ENCODE measurements around the gene MYH10.
A peak's percentile ranks its signal among the peaks of the same experiment; 100 is the strongest.

MYH10 gene

DNA sequence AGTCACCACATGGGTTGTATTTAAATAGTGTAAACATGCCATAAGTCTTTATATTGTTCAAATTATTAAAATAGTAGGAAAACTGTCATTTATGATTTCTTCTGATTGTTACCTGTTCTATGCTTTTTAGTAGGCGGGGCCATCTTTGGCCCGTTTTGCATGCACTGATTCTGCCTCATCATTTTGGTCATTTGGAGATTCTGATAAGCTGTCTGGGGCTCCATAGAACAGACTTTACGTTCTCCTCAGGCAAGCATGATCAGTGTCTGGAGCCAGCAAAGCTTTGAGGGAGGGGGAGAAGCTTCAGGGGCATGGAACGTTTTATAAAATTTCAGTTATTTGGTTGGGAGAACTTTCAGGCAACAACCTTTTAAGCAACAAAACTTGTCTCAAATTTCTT lies 186.0 kb downstream of the MYH10 start:
- DNase-seq (no peak), ATAC-seq (no peak)

DNA sequence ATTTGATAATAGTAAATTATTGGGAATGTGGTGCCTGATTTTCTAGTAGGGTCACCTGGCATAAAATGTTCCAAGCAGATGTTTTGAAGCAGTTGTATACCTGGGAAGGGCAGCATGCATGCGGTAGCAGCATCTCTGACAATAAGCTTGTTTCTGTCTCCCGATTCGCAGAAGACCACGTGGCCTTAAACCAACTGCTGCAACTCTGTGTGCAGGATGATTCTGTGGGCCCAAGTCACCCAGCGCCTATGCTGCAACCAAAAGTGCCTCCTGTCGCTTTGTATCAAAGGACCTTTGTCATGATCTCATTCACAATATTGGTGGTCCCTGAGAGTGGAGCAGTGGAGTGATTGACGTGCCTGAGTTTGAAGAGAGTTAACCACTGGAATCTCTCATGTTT lies 186.8 kb downstream of the MYH10 start:
- ATAC-seq = no peak
- DNase-seq = no peak

DNA sequence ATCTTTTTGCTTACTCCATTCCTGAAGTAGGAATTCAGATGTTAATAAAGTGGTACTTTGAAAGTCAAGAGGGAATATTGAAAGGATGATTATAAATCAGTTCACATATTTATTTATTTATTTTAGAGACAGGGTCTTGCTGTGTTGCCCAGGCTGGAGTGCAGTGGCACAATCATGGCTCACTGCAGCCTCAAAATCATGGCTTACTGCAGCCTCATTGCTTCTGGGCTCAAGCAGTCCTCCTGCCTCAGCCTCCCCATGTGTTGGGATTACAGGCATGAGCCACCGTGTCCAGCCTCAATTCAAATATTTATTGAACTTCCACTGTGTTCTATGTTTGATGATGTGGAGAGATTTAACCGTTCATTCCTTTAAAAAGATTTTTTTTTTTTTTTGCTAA lies 188.2 kb downstream of the MYH10 start:
- ATAC-seq = no peak
- DNase-seq = no peak

DNA sequence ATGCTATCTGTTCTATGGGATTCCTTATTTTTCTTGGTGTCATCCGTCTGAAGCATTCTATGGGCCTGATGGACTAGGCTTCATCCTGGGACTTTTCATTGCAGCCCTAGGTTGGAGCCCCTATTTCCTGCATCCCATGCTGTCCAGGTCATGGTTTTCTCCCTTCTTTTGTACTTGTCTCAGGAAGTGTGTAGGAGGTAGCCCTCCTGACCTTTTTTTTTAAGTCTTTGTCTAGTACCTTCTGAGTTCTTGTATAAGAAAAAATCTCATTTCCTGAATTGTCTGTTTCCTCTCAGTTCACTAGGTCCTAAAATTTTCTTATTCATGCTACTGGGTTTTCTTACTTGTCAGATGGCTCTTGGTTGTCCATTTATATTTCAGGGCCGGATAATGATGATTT lies 188.8 kb downstream of the MYH10 start:
- ATAC-seq = no peak
- no peak for DNase-seq

DNA sequence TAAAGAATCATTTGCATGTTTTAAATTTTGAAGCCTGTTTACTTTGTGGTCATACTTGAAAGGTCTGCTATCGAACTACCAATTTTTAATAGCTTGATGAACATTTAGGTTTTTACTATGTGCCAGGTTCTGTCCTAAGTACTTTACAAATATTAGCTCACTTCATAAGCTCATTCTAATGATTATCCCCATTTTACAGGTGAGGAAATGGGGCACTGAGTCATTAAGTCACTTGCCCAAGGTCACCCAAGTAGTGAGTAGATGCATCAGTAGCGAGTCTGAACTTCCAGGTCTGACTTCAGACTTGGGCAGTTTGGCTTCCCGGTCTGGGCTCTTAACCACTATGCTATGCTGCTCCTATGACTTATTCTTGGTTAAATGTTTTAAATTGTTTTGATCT lies 190.8 kb downstream of the MYH10 start:
- no peak for ATAC-seq
- DNase-seq = no peak

DNA sequence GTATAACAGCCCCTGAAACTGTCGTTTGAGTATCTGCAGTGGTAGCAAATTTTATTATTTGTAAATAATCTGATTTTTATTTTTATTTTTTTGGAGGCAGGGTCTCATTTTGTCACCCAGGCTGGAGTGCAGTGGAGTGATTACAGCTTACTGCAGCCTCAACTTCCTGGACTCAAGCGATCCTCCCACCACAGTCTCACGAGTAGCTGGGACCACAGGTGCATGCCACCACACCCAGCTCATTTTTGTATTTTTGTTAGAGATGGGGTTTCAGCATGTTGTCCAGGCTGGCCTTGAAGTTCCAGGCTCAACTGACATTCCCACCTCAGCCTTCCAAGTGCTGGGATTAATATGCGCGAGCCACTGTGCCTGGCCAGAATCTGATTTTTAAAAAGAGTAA lies 192.1 kb downstream of the MYH10 start:
- DNase-seq (no peak), ATAC-seq (no peak)

DNA sequence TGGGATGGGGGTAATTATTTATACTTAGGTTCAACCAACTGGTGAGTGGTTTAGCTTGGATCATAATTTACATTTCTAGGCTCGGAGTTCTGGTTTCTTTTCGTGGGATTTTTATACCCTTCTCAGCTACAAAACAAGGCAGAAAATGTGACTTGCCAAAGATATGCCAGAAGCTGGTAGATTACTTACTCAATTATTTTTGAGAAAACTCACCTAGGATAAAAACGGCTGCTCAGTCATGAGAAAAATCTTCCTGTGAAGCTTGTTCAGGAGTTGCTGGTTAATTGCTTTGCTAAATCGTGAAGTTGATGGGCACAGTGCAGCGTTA lies 193.7 kb downstream of the MYH10 start:
- ATAC-seq (no peak), DNase-seq (no peak)

DNA sequence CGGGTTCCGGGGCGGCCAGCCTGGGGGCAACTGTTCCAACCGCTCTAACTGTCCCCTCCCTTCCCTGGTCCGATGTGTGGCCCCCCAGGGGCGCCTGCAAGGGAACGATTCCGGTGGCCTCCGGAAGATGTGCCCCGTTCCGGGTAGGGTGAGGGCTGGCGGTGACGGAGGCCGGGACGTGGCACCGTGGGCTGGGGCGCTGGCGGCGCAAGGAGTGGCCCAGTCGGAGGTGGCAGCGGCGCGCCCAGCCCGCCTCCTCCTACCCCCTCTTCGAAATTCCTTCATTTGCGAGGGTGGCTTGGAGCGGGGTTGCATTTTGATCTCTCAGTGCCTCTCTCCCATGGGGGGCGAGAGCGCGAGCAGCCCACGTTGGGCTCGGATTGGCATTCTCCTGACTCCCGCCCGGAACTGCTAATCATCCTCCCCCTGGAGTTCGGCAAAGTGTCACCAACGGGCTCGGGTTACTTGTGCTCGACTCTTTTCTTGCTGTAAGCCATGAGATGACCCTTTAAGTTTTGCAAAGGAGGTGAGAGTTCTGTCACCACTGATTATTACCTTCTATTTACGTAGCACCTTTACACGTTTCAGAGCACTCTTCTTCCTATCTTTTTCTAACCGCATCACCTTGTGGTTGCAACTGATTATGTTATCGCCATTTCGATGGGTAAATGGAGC lies 194.2 kb downstream of the MYH10 start:
- peak; percentile 74 for DNase-seq
- peak; percentile 68 for ATAC-seq

DNA sequence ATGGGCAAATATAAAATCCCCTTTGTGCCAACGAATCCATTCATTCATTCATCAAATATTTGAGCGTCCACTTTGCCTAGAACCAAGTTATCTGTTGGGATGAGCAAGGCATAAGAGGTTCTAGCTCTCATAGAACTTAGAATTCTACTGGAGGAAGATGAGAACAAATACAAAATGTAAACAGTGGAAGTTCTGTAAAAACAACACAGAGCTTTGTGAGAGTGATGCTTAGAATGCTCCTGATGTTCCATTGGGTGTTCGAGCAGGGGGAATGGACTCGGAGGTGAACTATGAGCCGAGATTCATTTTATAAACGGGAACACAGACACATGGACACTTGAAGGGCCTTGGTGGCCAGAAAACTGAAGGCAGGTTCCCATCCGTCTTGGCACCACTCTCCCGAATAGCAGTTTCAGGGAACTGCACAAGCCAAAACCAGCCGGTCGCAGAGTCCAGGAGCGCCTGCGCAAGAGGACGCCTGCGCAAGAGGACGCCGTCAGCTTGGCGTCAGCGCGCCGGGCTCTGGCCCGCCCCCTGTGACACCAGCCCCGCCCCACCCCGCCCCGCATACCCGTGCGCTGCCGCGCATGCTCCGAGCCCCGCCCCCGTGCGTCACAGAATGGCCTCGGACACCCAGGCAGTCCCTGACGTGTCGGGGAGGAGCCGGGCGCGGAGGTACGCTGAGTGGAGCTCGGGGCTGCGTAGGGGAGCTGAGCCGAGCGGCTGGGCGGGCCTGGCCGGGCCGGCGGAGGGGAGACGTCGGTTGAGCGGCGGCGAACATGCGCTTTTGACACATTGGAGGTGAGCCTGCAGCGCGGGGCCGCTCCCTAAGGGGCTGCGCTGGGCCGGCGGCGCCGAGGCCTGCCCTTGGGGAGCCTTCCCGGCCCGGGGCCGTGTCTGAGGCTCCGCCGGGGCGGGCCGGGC lies 195.0 kb downstream of the MYH10 start, which contains the start of gene NDEL1:
TSS of gene NDEL1 (plus strand) at position 640 of the 924 bp plus-strand sequence. CDS start 8,388 bp downstream, outside the sequence.
- DNase-seq = peak; percentile 100

DNA sequence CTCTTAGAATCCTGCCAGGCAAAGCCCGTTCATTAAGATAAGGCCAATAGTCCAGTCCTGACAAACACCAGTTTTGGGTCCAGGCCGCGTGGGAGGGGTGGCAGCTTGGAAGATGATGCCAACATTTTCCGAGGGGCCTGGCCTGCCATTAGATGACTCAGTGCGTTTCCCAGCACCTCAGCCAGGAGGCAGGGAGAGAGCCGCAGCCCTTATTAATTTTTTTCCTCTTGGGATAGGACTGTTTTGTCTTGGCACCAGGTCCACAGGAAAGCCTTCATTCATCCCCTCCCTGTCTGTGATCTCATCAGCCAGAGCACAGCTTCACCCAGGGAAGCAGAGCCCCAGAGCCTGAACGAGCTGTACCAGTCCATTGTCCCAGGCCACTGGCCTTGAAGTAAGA lies 199.6 kb downstream of the MYH10 start:
- ATAC-seq (no peak), DNase-seq (no peak)

More for the DNA sequence above, 195.0 kb downstream of the MYH10 start, which contains the start of gene NDEL1:
- ATAC-seq = peak; percentile 99

DNA sequence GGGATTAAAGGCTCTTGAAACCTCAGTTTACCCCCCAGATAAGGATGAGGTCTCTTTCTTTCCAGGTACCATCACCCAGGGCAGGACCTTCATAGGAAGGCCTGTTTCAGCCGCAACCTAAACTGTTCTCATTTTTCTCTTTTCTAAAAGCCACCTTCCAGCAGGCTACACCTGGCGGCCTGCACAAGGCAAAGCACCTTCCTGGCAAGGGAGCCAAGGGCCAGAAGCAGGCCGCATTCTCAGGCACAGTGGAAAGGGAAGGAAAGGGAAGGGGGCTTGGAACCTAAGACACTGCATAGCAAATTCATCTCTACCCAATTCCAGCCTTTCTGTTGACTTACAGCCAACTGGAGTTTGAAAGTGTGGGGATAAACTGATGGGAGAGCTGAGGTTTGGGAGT lies 203.7 kb downstream of the MYH10 start:
- DNase-seq = no peak
- ATAC-seq = no peak

DNA sequence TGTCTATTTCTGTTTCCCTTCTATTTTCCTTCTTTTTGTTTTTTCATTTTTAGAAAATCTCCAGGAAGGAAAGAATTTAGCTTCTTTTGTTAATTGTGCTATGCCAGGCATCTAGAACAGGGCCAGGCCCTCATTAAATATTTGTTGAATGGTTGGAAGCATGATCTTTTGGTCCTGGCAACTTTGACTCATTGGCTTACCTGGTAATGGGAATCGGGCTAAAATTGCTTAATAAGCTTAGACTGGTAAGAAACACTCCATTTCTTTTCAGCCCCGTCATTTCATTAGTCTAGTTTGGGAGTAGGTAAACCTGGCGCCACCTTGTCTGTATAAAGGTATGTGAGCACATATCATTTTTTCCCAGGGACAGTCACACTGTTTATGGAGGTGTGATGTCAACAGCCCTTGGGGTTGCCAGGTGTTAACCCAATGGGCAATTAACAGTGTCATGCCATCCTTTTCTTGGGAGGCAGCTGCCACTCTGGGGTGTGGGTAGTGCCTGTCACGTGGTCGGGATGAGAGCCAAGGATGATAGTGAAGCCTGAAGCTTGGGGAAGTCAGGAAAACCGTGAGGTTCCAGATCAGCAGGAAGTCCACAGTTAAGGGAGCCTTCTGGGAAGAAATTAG lies 204.3 kb downstream of the MYH10 start:
- ATAC-seq = no peak
- DNase-seq = no peak
